GM21717 (cell line): ENCODE results near the gene GPRIN2.
"Not testable (repeated sequence)": the region's sequence is repeated elsewhere in the genome, so short reads cannot be mapped to it uniquely, and the experiment has no call there.

Experiments
- ATAC-seq: cut with Tn5 transposase; IDR thresholded peaks from one replicate; pipeline ENCODE4 v1.9.1; 2021; ENCODE audit warnings: mild to moderate bottlenecking, moderate library complexity; ENCODE audit not compliant: unreplicated experiment

The GPRIN2 gene

DNA sequence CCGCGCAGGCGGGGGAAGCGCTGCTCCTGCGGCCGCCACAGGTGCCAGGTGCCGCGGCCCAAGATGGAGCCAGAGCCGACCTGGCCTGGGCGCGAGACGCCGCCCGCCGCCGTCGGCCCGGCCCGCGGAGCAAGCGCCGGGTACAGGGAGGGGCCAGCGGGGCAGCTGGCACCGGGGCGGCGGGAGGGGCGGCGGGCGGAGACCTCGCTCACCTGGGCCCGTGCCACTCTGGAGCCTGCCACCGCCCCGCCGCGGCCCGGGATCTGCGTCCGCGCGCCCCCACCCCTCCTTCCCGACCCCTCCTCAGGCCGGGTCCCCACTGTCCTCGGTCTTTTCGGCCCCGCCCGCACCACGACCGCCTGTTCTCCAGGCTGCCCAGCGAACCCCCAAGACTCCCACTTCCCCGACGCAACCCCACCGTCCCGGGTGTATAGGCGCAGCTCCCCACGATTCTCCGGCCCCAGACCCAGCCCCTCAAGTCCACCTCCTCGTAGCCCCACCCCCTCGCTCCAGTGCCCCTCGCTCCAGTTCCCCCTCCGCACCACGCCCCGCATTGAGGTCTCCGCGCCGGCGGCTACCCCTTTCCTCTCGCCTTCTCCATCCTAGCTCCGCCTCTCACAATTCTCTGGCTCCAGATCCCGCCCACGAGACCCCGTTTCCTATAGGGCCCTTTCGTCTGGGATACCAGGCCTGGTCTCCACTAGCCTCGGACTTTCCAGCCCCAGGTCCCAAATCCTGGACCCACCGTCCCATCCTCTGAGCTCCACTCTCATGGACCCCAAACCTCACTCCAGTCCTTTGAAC is at the start of gene GPRIN2:
Gene GPRIN2, minus strand, starts transcription at position 144 of the 804 bp plus-strand sequence. CDS start 5,922 bp downstream, outside the sequence.
- ATAC-seq: no peak

DNA sequence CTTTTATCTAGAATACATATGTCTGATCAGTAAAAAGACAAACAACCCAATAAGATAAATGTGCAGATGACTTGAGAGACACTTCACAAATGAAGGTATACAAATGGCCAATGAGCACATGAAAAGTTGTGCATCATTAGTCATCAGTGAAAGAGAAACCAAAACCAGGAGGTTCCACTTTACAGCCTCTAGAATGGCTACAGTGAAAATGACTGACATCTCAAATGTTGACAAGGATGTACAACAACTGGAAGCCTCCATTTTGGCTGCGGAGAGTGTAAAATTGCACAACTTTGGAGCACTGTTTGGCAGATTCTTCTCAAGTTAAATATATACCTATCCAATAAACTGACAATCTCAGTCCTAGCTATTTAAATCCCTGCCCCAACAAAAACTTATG is 44.1 kb upstream of the GPRIN2 start:
- ATAC-seq: peak; percentile 65

DNA sequence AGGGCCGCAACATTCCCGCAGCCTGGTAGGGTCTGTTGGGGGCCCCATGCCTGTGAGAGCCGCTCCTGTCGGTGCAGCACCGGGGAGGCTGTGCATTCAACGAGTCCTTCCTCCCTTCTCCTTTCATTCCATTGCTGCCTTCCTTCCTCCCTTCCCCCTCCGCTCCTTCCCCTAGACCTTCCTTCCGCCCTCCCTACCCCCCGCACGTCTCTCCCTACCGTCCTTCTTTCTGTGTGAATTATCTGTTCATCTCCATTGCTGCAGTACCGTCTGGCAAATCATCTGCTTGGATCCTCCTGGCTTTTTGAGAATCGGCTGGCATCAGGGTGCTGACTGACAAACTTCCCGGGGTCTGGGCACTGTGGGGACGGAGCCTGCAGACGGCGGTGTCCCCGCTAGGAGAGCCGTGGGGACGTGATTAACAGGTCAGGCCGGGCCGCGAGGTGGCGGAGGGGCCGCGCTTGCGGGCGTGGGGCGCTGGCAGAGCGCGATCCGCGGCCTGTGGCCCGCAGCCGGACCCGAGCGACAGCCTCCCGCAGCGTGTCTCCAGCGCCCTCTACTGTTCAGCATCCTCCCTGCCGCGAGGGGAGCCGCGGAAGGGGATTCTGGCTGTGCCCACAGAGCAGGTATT is 41.3 kb upstream of the GPRIN2 start:
- ATAC-seq: peak; percentile 61

DNA sequence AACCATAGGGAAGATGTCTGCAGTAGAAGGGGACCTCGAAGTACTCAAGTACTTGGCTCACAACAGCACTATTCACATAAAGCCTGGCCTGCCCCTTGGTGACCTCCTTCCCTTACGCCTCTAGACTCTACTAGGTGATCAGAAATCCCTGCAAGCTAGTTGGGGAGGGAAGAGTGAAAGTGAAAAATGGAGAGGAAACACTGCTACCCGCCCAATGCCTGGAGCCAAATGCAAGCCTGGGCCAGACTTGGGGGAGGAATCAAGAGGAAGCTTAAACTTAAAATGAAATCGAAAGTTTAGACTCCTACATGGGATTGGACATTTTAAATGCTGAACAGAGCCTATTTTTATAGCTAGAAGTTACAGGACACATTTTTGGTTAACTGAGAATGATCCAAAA is 40.1 kb upstream of the GPRIN2 start:
- not testable (repeated sequence) for ATAC-seq

DNA sequence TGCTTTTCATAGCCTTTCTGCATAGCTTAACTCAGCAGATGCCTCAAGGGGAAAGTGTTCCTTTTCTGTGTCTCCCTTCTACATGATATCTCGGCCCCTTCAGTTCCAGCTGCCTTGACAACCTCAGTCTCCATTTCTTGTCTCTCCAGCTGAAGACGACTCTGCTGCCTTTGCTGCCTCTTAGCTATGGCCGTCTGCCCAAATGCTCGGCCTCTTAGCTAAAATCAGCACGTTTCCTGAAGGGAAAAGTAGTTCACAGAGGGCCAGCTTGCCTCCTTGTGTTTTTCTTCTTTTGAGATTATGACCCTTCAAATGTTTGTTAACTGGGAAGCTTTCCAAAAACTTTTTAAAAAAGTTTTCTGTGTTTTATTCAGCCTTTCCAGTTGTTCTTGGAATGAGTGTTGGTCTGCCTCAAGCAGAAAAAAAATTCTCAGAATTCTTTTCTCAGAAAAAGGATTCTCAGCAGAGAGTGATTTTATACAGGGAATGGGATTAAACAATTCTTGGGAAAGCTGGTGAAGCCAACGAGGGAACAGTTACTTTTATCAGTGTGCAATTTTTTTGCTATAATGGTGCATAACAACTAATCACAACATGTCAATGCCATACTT is 38.1 kb upstream of the GPRIN2 start:
- not testable (repeated sequence) for ATAC-seq

DNA sequence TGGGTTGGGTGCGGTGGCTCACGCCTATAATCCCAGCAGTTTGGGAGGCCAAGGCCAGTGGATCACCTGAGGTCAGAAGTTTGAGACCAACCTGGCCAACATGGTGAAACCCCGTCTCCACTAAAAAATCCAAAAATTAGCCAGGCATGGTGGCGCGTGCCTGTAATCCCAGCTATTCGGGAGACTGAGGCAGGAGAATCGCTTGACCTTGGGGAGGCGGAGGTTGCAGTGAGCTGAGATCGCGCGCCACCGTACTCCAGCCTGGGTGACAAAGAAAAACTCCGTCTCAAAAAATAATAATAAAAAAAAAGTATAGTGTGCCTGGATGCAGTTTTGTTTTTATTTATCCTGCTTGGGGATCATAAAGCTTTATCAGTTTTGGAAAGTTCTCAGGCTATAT is 36.8 kb upstream of the GPRIN2 start:
- not testable (repeated sequence) for ATAC-seq

DNA sequence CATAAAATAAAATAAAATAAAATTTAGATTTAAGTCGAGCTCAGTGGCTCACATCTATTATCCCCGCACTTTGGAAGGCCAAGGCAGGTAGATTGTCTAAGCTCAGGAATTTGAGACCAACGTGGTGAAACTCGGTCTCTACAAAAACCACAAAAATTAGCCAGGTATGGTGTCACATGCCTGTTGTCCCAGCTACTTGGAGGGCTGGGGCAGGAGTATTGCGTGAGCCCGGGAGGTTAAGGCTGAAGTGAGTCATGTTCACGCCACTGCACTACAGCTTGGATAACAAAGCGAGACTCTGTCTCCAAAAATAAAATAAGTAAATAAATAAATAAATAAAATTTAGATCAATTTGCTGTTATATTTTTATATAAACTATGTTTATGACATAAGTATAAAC is 34.6 kb upstream of the GPRIN2 start:
- not testable (repeated sequence) for ATAC-seq

DNA sequence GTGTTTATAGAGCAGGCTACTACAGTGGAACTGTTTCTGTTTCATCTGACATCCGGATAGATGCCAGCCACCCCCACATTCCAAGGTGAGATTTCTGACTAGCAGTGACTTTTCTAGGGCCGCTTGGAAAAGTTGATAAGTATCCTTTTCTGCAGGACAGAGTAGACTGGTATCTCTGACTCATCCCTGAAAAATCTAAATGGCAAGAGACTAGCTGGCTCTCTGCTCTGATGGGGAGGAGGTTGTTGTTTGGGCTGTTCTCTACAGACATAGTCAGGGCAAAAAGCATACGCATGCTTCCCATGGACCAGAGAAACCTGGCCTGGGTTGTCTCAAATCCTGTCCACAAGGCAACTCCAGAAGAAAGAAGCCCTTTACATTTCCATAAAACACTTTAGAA is 33.1 kb upstream of the GPRIN2 start:
- ATAC-seq: not testable (repeated sequence)

DNA sequence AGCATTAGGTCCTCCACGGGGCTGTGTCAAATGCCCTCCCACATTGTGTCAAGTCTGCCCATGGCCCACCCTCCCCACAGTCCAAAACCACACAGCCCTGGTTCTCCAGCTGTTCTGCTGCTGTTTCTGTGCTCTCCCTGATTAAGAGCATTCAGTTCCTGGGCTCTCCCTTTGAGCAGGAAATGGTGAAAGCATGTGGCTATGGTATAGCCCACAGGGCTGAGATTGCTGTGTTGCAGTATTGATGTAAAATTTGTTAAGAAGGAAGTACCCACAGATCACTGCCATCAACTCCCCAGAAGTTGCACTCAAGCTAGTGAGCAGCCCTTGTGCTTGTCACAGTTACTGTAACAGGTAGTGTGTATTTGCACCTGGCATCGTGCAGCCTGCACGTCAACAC is 31.8 kb upstream of the GPRIN2 start:
- not testable (repeated sequence) for ATAC-seq

DNA sequence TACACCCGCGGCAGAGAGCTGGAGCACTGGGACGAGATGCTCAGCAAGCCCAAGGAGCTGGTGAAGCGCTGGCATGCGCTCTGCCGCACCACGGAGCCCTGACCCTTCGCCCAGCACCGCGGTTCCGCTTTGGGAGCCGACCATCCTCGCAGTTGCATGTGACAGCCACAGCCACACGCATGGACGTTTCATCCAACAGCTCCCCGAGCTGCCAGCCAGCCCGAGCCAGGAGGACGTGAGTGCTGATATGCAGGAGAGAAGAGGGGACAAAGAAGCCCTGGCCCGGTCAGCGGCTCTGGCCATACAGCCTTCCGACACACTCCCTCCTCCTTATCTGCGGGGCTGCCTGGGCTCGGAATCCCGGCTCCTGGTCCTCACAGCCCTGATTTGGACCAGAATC is 31.1 kb upstream of the GPRIN2 start:
- not testable (repeated sequence) for ATAC-seq

DNA sequence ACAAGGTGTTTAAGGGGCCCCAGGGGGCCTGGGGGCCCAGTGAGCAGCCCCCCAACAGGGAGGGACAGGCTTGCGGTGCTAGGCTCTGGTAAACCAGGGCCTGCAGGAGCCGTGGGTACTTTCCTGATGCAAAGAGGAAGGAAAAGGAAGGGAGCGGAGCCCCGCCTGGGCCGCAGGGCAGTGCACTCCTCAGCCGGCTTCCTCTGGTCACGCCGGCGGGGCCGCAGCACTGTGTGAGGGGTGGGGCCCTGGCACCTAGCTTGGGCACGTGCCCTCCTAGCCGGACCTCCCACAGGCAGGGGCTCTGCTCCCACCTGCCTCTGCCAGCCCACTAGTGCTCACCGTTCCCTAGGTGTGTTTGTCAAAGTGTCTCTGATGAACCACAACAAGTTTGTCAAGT is 28.8 kb upstream of the GPRIN2 start:
- not testable (repeated sequence) for ATAC-seq

DNA sequence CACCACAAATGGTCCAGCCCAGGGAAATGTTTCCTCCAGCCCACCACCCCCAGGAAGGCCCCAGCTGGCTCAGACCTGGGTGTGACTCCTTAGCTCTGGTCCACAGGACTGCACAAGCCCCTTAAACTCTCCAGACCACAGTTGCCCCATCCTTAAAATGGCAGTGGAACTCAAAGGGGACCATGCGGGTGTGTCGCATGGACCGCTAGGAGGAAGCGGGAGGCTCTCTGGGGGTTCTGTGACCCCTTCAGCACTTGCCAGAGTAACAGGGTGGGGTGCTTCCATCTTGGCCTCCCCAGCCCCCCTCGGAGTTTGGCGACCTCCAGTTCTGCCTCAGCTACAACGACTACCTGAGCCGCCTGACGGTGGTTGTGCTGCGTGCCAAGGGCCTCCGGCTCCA is 27.7 kb upstream of the GPRIN2 start:
- ATAC-seq: not testable (repeated sequence)

DNA sequence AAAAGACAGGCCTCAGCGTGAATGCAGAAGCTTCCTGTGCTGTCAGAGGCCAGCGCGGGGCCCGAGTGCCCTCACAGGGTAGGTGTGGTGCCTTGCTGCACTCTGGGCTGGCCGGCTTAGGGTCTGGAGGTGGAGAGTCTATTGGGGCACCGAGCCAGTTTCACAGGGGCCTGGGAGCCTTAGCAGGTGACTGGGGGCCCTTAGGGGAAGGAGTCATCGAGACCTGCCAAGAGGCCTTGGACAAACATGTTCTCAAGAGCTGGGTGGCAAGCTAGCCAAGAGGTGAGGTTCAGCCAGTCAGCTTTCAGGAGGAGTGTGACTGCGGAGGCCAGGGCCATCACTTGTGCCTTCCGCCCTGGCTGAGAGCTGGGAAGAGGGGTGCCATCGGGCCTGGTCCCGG is 26.1 kb upstream of the GPRIN2 start:
- not testable (repeated sequence) for ATAC-seq

DNA sequence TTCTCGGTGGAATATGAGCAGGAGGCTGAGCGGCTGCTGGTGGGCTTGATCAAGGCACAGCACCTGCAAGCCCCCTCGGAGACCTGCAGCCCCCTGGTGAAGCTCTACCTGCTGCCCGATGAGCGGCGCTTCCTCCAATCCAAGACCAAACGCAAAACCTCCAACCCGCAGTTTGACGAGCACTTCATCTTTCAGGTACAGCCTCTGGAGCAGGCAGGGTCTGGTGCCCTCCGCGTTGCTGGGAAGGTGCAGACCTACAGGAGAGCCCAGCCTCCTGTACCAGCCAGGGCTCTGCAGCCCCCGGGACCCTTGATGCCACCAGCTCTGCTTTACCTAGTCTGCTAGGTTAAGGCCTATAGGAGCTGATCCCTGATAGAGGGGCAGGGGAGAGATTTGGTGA is 25.5 kb upstream of the GPRIN2 start:
- not testable (repeated sequence) for ATAC-seq

DNA sequence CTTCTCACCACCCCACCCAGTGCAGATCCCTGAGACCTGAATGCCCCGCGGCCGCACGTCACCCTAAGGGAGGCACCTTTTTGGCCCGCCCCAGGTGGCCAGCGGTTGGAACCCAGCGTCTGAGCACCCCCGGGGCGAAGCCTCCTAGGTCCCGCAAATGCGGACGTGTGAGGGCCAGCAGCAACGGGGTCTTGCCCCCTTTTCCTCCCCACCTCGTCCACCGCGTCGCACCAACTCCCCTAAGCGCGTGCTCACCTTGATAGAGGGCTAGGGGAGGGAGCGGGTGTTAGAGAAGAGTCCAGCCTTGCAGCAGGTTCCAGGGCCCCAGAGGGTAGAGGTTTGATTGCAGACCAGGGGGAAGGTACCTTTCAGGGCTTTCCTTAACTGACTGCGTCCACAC is 22.9 kb upstream of the GPRIN2 start:
- not testable (repeated sequence) for ATAC-seq

DNA sequence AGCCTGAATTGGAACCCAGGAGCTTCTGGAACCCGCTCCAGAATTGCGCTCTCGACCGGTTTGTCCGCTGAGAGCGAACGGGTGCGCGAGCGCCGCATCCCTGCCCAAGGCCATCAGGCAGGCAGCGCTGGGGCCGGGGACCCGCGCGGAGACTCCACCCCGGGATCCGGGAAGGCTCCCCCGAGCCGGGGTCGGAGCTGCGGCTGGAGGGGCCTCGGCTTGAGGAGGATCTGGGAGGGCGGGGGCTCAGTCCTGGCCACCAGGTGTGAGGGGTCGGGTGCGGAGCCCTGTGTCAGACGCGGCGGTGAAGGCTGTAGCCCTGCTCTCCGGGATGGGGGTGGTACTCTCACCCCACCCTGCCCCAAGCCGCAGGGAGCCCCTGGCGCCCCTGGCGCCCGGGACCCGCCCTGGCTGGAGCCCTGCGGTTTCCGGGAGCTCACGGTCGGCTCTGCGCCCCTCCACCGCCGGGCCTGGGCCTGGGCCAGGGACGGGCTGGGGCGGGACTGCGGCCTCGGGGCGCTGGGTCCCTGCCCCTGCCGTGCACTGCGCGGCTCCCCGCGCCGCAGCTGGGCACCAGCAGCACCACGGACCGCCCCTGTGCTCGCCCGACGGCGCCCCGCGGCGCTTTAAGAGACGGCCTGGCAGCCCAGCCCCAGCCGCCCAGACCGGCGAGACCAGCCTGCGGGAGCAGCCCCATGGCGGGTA is 22.2 kb upstream of the GPRIN2 start, which contains the start of gene SYT15:
Gene SYT15, plus strand, starts transcription at position 655 of the 705 bp plus-strand sequence. Its CDS starts 41 bp downstream, at position 696.
- ATAC-seq: not testable (repeated sequence)

DNA sequence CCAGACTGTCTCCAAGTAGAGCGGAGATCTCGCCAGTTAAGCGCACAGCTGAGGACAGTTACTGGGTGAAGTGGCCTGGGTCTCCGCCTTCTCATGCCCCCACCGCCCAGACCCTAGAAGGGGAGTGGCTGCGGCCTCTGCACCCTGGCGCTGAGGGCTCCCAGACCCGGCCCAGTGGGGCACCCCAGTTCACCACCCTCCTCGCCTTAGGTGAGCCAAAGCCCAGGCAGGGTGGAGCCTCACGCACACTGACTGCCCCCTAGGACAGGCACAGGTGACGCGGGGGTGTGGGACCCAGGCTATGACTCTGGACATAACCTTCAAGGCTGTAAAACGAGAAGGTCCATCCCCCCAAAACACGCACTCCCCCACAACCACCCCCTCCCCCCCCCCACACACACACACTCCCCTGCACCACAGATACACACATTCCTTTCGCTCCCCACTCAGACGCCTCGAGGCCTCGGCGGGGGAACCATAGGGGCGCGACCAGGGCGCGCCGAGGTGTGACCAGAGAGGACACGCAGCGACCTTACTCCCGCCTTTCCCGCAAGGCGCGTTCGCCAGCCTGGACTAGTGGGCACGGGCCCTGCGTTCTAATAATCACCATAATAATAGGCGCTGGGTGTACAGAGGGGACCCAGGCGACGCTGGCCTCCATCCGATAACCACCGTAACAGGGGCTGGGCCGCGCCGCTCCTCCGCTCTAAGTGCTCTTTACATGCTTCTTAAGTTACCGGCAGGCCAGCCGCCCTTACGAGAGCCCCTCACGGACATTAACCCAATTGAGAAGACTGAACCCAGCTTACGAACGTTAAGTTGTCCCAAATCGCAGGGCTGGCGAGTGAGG is 21.4 kb upstream of the GPRIN2 start:
- ATAC-seq: not testable (repeated sequence)

DNA sequence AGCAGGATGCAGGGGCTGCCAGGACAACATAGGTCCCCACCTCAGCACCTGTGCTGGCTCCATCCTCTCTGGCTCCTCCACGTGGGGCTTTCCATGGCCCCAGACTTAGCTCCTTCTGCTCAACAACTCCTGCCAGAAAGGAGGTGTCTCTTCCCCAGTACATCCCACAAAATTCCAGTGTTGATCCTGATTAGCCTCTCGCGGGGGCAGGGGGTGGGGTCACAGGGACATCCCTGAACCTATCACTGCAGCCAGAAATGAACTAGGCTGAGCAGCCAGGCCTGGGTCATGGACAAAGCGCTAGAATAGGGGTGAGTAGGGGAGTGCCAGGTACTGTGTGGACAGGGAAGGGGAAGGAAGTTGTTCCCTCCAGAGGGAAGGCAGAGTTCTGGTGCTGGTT is 17.4 kb upstream of the GPRIN2 start:
- not testable (repeated sequence) for ATAC-seq

DNA sequence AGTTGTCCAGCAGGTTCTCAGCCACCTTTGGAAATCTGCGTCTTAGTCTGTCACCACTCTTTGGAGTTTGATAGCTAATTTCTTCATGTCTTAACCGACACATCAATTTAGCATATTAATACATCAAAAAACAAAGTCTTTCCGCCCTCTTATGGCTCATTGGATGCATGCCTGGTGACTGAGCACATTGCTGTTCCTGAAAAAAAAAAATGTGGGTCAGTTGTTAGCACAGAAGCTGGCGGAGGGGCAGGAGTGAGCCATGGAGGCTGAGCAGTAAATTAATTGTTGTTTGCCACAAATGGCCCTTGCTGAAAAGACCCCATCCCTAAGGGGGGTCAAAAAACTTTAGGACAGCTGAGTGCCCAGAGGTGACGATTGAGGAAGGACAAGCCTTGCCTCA is 16.9 kb upstream of the GPRIN2 start:
- not testable (repeated sequence) for ATAC-seq

DNA sequence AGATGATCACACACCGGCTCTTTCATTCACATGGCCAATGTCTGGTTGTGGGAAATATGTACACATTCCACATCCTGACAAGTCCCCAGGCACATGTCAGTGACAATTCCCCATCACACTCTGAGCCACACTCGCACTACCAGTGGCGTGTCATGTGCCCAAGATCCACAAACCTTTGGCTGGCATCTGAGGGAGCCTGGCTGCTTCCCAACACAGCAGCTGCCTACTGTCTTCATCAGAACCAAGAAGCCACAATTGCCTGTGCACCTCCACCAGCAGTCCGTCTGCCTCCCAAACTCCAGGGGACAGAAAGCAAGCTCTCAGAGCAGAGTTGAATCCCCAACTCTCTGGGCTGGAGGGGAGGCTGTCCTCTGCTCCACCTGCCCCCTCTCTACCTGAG is 16.3 kb upstream of the GPRIN2 start:
- ATAC-seq: not testable (repeated sequence)
